ENCODE measurements around the gene SPTBN4. TPM values are rescaled to one million over a fixed set of nuclear protein-coding genes. Genes with fewer than 3 reads are reported as not detected.
A peak's percentile ranks its signal among the peaks of the same experiment; 100 is the strongest.

Gene SPTBN4
- total and polyA plus RNA-seq, 2 donors (not counting 1 experiment from before 2014, with no cell fraction given) = 0.03 to 0.67 TPM

DNA sequence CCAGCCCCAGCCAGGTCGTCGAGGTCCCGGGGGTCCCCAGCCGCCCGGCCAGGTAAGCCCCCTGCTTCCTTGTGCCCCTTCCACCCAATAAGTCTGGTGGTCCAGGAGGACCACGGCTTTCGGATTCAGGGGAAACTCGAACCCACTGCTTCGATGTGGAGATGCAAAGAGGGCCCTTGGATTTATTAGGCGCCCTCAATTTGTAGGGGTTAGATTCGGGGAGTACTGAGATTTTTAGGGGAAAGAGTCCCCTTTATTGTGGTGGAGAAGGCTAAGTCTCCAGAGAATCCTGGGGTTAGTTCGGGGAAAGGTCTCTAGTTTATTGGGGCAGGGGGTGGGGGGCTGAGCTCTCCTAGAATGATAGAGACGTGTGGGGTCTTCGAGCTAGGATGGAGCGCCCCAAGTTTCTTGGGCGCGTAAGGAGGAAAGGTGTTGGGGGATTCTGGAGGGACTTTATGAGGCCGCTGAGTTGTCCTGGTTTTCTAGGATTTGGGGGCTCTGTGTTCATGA, 130.6 kb downstream of the SPTBN4 start:
- WGBS (ENCODE audit: insufficient coverage) = 13% methylated on average over 18 of the region's 18 CpGs
- Histone ChIP-seq H3K9ac (ENCODE audit: low read length) (no peak overlapping the region), H2AFZ (ENCODE audit: insufficient read depth, low read depth, low read length, poor library complexity, severe bottlenecking) (peak overlapping the region; percentile 16), H3K27ac (ENCODE audit: low read length in 2 of 2) (no peak overlapping the region), H3K4me2 (replicated peaks; ENCODE audit: low read depth, low read length, poor library complexity, severe bottlenecking) (peak overlapping the region; percentile 65), H3K9me3 (ENCODE audit: control extremely low read depth in 1 of 3, control insufficient read depth in 2 of 3, insufficient read depth in 1 of 3, low read length in 2 of 3) (peaks cover 0 to 23% (median 0%) of the 10 kb centered on the region in 3 donors), H3K79me2 (ENCODE audit: control insufficient read depth, insufficient read depth, low read length) (no peaks in the 10 kb centered on the region), H3K4me1 (ENCODE audit: control insufficient read depth in 2 of 2, insufficient read depth in 2 of 2, low read length in 2 of 2) (peaks cover 52 to 56% of the 10 kb centered on the region in 2 donors), H4K20me1 (ENCODE audit: control insufficient read depth, insufficient read depth, low read length, poor library complexity, severe bottlenecking) (no peaks in the 10 kb centered on the region), H3K27me3 (replicated peaks in 1 of 4; ENCODE audit: control extremely low read depth in 1 of 4, control insufficient read depth in 3 of 4, insufficient read depth in 4 of 4, low read length in 3 of 4) (peaks cover 0 to 64% (median 38%) of the 10 kb centered on the region in 4 experiments), H3K4me3 (ENCODE audit: control extremely low read depth in 1 of 5, extremely low read depth in 1 of 5, insufficient read depth in 1 of 5, low read depth in 2 of 5, low read length in 4 of 5) (no peak overlapping the region), H3K36me3 (replicated peaks in 1 of 2; ENCODE audit: control extremely low read depth in 1 of 2, control insufficient read depth in 1 of 2, extremely low read depth in 1 of 2, insufficient read depth in 2 of 2, low read length in 1 of 2) (no peaks in the 10 kb centered on the region)
- H3K27me3 Mint-ChIP-seq = peaks cover 35% of the 10 kb centered on the region
- intact Hi-C loops (cut with micrococcal nuclease) = no loop called here
- ATAC-seq (ENCODE audit: low read depth) = no peak
- POLR2A ChIA-PET = interaction anchor here (0.6 kb wide), 1 partner anchor 1194 kb away, joined by 10 read pairs; no protein-coding TSS in a partner anchor
- peak overlapping the region; percentile 35 for H3K4me3 Mint-ChIP-seq
- CTCF ChIA-PET = interaction anchor here (2.6 to 4.9 kb wide), 4 partner anchors 12 to 293 kb away, joined by 13 to 32 read pairs (median 18); no protein-coding TSS in a partner anchor
- TF ChIP-seq, protein P1, sequence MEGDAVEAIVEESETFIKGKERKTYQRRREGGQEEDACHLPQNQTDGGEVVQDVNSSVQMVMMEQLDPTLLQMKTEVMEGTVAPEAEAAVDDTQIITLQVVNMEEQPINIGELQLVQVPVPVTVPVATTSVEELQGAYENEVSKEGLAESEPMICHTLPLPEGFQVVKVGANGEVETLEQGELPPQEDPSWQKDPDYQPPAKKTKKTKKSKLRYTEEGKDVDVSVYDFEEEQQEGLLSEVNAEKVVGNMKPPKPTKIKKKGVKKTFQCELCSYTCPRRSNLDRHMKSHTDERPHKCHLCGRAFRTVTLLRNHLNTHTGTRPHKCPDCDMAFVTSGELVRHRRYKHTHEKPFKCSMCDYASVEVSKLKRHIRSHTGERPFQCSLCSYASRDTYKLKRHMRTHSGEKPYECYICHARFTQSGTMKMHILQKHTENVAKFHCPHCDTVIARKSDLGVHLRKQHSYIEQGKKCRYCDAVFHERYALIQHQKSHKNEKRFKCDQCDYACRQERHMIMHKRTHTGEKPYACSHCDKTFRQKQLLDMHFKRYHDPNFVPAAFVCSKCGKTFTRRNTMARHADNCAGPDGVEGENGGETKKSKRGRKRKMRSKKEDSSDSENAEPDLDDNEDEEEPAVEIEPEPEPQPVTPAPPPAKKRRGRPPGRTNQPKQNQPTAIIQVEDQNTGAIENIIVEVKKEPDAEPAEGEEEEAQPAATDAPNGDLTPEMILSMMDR (IDR thresholded peaks at IDR 0.05) = no peak
- peak; percentile 92 for TF ChIP-seq EZH2 (IDR thresholded peaks at IDR 0.05; ENCODE audit: borderline replicate concordance, insufficient read depth, low read depth, low read length, poor library complexity, severe bottlenecking)
- DNase-seq = peak; percentile 46
- peaks cover 36% of the 10 kb centered on the region for H3K4me1 Mint-ChIP-seq
- H3K27ac Mint-ChIP-seq = no peak overlapping the region
- no peaks in the 10 kb centered on the region for H3K9me3 Mint-ChIP-seq (ENCODE audit: insufficient read depth)

Measured in B cell (primary cell).